ENCODE results near the gene LIPT1.
"Not testable (repeated sequence)": the region's sequence is repeated elsewhere in the genome, so short reads cannot be mapped to it uniquely, and the experiment has no call there.

Gene LIPT1

GRCh38 chr2:99180755-99181623 is 26.2 kb downstream of the LIPT1 start, which contains the start of the genes MITD1 and MRPL30:
TSS of gene MITD1 (minus strand) at chr2:99181058. CDS start at chr2:99180981, 77 bp downstream.
TSS of gene MRPL30 (plus strand) at chr2:99181184. CDS start at chr2:99186204, 5,020 bp downstream.
- peak; percentile 80 for DNase-seq

DNA sequence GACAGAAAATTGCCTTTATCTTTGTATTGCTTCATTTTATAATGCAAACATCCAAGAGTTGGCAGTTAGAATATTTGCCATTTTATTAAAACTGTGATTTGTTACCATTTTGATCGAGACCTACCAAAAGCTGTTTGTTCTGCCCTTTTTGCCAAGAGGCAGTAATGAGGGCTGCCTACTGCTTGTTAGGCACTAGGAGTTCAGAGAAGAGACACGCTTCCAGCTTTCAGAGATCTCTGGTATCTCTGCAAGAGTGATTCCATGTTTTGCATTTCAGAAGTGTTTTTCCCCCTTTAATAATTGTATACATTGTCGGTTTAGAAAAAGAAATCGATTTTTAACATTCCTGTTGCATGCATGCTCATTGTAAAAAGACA is 26.8 kb downstream of the LIPT1 start:
- DNase-seq = no peak

GRCh38 chr2:99183025-99183424 is 28.3 kb downstream of the LIPT1 start:
- DNase-seq = no peak

GRCh38 chr2:99184811-99185210 is 30.0 kb downstream of the LIPT1 start:
- DNase-seq = no peak

DNA sequence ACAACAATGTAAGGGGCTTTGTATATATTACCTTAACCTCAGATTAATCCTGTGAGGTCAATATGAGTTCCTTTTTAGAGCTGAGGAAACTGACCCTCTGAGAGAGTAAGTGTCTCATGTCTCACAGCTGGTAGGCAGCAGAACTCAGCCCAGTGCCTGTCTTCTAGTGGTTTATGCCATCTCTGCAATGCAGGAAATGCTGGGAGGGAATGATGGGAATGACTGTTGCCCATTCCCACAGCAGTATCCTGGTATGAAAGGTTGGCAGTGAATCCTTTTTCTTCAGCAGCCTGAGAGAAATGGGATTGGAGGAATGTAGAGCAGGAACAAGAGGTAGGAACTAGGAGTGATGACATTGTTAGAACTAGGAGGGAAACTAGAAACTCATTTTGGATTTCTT is 32.2 kb downstream of the LIPT1 start:
- DNase-seq = no peak

- no peak for DNase-seq
Measured at GRCh38 chr2:99188357-99188756, 33.6 kb downstream of the LIPT1 start.

DNA sequence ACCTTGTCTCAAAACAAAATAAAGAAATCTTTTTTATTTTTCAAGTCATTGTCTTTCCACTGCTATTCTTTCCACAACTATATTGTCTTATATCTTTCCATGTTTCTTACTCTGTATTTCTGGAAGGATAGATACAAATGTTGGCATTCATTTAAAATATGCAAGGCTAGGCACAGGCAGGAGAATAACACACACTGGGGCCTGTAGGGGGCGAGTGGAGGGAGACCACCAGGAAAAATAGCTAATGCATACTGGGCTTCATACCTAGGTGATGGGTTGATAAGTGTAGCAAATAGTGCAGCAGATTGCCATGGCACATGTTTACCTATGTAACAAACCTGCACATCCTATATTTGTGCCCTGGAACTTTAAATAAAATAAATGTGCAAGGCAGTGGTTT is 35.8 kb downstream of the LIPT1 start:
- DNase-seq = no peak

DNA sequence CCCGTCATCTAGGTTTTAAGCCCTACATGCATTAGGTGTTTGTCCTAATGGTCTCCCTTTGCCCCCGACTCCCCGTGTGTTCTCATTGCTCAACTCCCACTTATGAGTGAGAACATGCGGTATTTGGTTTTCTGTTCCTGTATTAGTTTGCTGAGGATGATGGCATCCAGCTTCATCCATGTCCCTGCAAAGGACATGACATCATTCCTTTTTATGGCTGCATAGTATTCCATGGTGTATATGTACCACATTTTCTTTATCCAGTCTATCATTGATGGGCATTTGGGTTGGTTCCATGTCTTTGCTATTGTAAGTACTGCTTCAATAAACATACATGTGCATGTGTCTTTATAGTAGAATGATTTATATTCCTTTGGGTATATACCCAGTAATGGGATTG is 37.6 kb downstream of the LIPT1 start:
- not testable (repeated sequence) for DNase-seq

- DNase-seq = no peak
Measured at GRCh38 chr2:99198103-99198841, 43.5 kb downstream of the LIPT1 start.

DNA sequence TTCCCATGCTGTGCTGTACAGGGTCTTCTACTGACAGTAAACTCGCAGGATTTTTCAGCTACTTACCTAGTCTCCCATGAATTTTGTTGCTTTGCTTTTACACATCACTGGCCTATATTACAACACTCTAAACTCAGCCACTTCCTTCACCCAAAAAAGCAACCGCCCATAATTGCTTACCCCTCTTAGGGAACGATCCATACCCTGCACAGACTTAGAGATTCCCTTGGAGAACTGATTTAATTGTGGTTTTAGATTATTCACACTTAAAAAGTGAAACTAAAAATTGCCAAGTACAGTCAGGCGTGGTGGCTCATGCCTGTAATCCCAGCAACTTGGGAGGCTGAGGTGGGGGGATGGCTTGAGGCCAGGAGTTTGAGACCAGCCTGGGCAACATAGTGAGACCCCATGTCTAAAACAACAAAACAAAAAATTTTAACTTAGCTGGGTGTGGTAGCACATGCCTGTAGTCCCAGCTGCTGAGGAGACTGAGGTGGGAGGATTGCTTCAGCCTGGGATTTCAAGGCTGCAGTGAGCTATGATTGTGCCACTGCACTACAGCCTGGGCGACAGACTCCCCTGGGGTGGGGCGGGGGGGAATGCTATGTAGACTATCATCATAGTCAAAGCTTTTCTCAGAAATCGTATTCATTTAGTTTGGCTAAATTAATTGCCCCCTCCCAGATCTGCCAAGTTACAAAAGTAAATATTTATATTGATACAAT is 45.5 kb downstream of the LIPT1 start:
- no peak for DNase-seq

- no peak for DNase-seq
Measured at GRCh38 chr2:99201959-99202678, 47.4 kb downstream of the LIPT1 start.

DNA sequence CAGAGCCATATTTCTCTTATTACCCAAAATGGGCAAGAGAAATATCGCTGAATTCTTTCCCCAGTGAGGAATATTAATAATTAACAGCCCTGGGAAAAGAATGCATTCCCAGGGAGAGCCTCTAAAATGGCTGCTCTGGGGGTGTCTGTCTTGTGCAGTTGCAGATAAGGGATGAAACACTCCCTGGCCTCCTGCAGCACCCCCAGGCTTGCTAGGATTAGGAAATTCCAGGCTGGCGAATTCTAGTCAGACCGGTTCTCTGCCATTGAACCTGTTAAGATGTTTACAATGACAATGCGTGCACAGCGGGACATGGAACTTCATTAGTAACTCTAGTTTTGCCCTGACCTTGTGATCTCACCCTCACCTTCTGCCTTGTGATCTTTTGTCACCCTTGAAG is 50.7 kb downstream of the LIPT1 start:
- DNase-seq = no peak
